Retinal pigment epithelial cell (primary cell): ENCODE data around the gene MTCL1.

Experiments
- DNase-seq: peaks from one replicate; pipeline ENCODE4 v3.0.0-alpha.2; 2010; ENCODE audit warnings: low read depth
- H3K4me3 ChIP-seq: 2 replicates; pipeline ENCODE4 v1.5.1; 2011; ENCODE audit warnings: mild to moderate bottlenecking, low read length, control low read depth, moderate library complexity
- TF ChIP-seq, protein P1 (sequence below): conservative IDR thresholded peaks from 2 replicates; pipeline ENCODE4 v1.5.1; 2011; ENCODE audit warnings: low read depth, low read length, control low read depth, inconsistent platforms

The MTCL1 gene

DNA sequence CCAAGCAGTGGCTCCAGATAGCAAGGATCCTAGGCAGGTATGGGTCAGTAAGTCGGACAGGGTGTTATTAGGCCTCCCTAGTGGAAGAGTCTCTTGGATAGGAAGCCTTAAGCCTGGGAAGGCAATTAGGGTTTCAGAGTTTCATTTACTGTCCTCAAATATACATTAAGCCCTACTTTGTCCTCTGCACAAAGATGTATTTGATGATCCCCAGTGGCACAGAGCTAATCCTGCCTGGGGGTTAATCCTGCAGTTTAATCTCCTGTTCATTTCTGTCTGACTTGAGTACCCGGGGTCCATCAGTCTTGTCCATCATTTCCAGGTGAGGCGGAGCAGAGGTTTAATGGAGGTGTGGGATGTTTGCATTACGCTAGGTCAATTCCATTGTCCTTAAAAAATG, 62.0 kb downstream of the MTCL1 start:
- TF ChIP-seq, protein P1, sequence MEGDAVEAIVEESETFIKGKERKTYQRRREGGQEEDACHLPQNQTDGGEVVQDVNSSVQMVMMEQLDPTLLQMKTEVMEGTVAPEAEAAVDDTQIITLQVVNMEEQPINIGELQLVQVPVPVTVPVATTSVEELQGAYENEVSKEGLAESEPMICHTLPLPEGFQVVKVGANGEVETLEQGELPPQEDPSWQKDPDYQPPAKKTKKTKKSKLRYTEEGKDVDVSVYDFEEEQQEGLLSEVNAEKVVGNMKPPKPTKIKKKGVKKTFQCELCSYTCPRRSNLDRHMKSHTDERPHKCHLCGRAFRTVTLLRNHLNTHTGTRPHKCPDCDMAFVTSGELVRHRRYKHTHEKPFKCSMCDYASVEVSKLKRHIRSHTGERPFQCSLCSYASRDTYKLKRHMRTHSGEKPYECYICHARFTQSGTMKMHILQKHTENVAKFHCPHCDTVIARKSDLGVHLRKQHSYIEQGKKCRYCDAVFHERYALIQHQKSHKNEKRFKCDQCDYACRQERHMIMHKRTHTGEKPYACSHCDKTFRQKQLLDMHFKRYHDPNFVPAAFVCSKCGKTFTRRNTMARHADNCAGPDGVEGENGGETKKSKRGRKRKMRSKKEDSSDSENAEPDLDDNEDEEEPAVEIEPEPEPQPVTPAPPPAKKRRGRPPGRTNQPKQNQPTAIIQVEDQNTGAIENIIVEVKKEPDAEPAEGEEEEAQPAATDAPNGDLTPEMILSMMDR: no peak
- H3K4me3 ChIP-seq: no peak overlapping the region
- no peak for DNase-seq

DNA sequence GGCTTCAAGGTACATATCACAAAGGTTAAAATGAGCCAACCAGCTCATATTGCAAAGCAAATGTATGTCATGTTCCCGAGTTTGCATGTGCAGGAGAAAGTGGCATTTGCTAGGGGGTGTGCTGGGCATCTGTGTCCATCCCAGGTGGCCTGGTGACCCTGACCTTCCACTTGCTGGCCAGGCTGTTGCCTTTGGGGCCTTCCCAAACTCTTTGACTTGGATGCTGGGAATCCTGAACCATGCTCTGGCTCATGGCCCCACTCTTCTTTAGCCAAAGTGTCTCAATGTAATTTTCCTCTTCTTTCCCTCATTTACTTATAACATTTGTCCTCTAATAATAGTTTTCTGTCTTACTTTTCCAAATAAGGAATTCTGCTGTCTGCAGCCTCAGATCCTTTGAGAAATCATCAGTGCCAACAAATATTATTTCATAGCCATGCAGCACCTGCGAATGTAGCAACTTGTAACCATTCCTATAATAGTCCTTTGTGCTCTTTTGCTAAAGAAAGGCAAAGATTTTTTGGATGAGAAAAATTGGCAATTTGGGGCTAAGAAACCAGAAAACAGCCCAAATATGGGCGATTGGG, 64.2 kb downstream of the MTCL1 start:
- no peak for DNase-seq
- TF ChIP-seq, protein P1: no peak

DNA sequence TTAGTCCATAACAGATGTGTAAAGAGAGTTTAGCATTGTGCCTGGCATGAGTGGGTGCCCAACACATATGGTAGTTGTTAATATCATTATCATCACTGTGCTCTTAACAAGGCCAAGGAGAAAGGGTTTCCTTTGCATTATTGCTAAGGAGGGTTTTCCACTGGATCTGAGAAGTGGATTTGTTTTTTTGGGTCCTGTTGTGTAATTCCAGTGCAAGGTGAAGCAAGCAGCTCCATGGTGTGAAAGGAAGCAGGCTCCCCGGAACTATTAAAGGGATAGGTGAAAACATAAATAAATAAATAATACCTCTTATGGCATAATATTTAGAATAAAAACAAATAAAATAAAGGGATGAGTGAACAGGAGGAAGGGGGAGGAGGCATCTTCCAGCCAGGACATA, 65.3 kb downstream of the MTCL1 start:
- TF ChIP-seq, protein P1: no peak
- DNase-seq: no peak

More for the DNA sequence above, 64.2 kb downstream of the MTCL1 start:
- no peak overlapping the region for H3K4me3 ChIP-seq

DNA sequence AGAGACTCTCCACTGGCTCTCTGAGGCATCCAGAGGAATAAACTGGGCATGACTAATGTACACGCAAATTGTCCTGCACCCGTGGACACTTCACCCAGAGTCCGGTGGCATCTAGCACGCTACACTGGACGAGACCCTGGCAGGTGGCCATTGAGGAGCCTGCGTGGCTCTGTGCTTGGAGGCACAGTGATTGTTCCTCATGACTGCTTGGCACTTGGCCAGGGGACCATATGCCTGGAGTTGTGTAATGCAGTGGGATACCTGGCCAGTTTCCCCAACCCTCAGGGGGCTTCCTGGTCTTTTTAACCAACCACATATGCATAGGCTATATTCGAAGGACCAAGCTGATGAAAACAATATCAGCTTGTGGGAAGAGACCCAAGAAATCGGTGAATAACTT, 66.6 kb downstream of the MTCL1 start:
- DNase-seq: no peak

More for the DNA sequence above, 65.3 kb downstream of the MTCL1 start:
- no peak overlapping the region for H3K4me3 ChIP-seq

DNA sequence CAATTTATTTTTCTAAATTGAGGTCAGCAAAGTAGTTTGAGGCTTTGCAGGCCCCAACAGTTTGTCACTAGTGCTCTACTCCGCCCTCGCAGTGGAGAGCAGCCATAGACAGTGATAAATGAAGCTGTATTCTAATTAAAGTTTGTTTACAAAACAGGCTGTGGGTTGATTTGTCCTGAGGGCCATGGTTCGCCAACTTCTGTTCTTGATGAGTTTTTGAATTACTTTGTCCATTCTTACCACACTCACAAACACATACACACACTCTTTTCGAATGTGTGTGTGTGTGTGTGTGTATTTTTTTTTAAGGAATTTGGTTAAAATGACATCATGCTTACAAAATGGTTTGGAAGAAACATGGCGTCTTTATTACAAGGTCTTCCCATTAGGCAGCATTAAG, 68.6 kb downstream of the MTCL1 start:
- no peak overlapping the region for H3K4me3 ChIP-seq
- no peak for DNase-seq
- TF ChIP-seq, protein P1: no peak

More for the DNA sequence above, 66.6 kb downstream of the MTCL1 start:
- H3K4me3 ChIP-seq: no peak overlapping the region
- TF ChIP-seq, protein P1: no peak

DNA sequence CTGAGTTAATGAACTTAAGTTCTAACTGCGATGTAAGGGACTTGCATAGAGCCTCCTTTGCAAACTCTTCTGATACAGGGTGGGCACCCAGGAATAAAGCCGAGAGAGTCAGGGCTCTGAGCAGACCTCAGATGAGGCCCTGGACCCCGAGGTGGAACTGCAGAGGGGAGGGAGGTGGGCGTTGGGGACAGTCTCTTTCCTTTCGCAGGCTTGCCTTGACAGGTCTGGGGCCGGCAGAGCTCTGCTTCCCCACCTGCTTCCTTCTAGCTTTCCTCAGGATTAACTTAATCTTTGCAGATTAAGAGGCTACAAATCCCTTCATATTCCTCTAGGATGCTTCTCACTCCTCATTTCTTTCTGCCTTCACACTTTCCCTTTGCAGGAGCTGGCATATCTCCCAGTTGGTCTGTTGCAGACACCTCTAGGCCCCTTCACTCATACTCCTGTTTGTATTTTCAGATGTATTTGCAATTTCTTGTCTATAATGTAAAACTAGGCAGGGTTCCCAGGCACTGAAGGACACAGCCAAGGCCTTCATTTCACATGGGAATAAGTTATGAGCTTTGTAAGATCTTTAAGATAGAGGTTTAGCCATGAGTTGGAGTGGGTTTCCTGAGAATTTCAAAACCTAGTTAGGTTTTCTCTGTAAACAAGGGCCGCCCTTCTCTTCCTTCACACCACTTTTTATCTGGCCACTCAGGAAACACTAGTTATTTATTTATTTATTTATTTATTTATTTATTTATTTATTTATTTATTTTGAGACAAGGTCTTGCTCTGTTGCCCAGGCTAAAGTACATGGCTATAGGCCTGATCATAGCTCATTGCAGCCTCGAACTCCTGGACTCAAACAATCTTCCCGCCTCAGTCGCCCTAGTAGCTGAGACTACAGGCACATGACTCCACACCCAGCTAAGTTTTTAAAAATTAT, 70.9 kb downstream of the MTCL1 start:
- DNase-seq: no peak
- H3K4me3 ChIP-seq: no peak overlapping the region

More for the DNA sequence above, 70.9 kb downstream of the MTCL1 start:
- TF ChIP-seq, protein P1: no peak
